NB4 (cell line): Measurements from ENCODE around the gene GNA15.
A peak's percentile ranks its signal among the peaks of the same experiment; 100 is the strongest.
"Not testable (repeated sequence)": the region's sequence is repeated elsewhere in the genome, so short reads cannot be mapped to it uniquely, and the experiment has no call there.

Source experiments
- DNase-seq: peaks from one replicate; pipeline ENCODE4 v3.0.0; 2010; ENCODE audit warnings: low read depth
- H3K4me3 ChIP-seq: one replicate; pipeline ENCODE4 v1.5.1; 2011; ENCODE audit warnings: mild to moderate bottlenecking, low read depth, low read length, moderate library complexity
- CTCF ChIP-seq: IDR thresholded peaks from one replicate; pipeline ENCODE4 v1.5.1; 2012; ENCODE audit warnings: low read depth, low read length
- MAX ChIP-seq: IDR thresholded peaks from 2 replicates; pipeline ENCODE4 v1.6.1; 2011; ENCODE audit warnings: low read depth, low read length
- MYC ChIP-seq: IDR thresholded peaks from 2 replicates; pipeline ENCODE4 v1.6.1; 2011; ENCODE audit warnings: low read depth, low read length
- POLR2A ChIP-seq: IDR thresholded peaks from 2 replicates; pipeline ENCODE4 v1.6.1; 2011; ENCODE audit warnings: mild to moderate bottlenecking; ENCODE audit not compliant: insufficient read length; ENCODE audit errors: extremely low read depth

The GNA15 gene

GRCh38 chr19:3162418-3163229 lies 26.8 kb downstream of the GNA15 start:
- peak; percentile 39 for DNase-seq
- no peak overlapping the region for H3K4me3 ChIP-seq
- no peak for TF ChIP-seq POLR2A
- no peak for TF ChIP-seq MYC
- no peak for TF ChIP-seq MAX
- TF ChIP-seq CTCF: no peak

- H3K4me3 ChIP-seq: no peak overlapping the region
- DNase-seq: peak; percentile 65
- peak; percentile 69 for TF ChIP-seq CTCF
- no peak for TF ChIP-seq MYC
- no peak for TF ChIP-seq POLR2A
Measured at GRCh38 chr19:3163230-3163886, 27.5 kb downstream of the GNA15 start.

- TF ChIP-seq MAX (no peak), CTCF (no peak), POLR2A (no peak), MYC (no peak)
- H3K4me3 ChIP-seq: no peak overlapping the region
- no peak for DNase-seq
Measured at GRCh38 chr19:3163943-3164342, 28.1 kb downstream of the GNA15 start.

- TF ChIP-seq MAX: no peak
- no peak for TF ChIP-seq MYC
- no peak for DNase-seq
Measured at GRCh38 chr19:3167533-3168272, 31.9 kb downstream of the GNA15 start.

GRCh38 chr19:3171894-3172672 lies 36.2 kb downstream of the GNA15 start:
- H3K4me3 ChIP-seq: no peak overlapping the region

More at GRCh38 chr19:3167533-3168272, 31.9 kb downstream of the GNA15 start:
- no peak overlapping the region for H3K4me3 ChIP-seq

DNA sequence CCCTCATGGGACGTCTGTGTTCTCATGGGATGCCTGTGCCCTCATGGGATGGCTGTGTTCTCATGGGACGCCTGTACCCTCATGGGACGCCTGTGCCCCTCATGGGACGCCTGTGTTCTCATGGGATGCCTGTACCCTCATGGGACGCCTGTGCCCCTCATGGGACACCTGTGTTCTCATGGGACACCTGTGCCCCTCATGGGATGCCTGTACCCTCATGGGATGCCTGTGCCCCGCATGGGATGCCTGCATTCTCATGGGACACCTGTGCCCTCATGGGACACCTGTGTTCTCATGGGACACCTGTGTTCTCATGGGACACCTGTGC lies 36.8 kb downstream of the GNA15 start:
- not testable (repeated sequence) for DNase-seq, H3K4me3 ChIP-seq

More at GRCh38 chr19:3171894-3172672, 36.2 kb downstream of the GNA15 start:
- no peak for DNase-seq
- TF ChIP-seq MAX: no peak
